GM21526 (cell line): ENCODE results near the gene DHRS1.
"Not testable (repeated sequence)": the region's sequence is repeated elsewhere in the genome, so short reads cannot be mapped to it uniquely, and the experiment has no call there.

ENCODE experiments used
- ATAC-seq: cut with Tn5 transposase; IDR thresholded peaks from one replicate; pipeline ENCODE4 v1.9.1; 2021; ENCODE audit warnings: moderate library complexity; ENCODE audit not compliant: unreplicated experiment, low FRiP score

DHRS1 gene

DNA sequence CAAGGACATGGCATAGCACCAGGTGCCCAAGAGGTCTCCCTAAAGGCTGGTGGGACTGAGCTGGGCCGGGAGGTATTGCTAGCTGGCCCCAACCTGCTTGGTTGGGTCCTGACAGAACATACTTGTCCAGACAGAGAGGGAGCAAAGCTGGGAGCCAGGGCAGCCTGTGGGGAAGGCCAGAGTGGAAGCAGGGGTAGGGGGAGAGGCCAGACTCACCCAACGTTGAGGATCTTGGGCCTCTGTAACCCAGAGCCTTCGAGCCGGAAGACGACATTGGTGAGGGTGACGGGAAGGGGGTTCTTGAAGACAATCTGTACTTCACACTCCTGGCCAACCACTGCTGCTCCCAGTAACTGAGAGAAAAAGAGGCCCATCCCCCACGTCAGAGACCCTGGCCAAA lies 45.6 kb downstream of the DHRS1 start:
- ATAC-seq, result no peak

DNA sequence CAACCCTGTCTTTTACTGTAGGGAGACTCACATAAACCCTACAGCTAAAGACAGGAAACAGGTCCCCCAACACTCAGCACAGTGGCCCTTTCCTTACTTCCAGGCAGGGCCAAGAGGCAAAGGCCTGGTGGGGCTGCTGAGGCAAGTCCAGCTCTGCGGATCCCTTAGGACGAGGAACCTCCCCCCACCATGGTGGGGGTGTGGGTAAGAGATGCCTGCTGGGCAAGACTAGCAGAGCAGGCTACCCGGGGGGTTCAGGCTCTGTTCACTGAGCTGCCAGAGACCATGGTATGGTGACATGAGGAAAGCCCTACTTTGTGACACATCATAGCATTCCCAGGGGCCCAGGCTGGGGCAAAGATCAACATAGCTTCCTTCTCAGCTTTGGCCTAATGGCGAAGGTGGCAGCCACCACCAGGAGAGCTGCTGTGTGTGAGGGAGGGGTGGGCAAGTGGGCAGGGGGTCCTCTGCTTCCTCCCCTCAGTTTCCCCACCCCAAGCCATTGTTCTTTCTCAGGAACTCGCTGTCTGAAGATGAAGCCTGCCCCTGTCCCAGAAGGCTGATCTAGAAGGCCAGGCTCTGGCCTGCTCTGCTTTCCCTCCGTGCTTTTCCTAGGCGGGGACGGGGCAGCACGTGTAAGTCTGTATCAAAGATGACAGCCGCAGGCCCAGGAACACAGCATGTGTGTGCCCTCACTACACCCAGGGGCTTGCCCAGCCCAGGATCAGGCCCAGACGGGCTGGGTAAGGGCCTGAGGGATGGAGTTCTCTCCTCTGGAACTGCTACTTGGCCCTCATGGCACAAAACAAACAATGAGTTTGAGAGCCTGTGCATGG lies 47.1 kb downstream of the DHRS1 start:
- no peak for ATAC-seq

DNA sequence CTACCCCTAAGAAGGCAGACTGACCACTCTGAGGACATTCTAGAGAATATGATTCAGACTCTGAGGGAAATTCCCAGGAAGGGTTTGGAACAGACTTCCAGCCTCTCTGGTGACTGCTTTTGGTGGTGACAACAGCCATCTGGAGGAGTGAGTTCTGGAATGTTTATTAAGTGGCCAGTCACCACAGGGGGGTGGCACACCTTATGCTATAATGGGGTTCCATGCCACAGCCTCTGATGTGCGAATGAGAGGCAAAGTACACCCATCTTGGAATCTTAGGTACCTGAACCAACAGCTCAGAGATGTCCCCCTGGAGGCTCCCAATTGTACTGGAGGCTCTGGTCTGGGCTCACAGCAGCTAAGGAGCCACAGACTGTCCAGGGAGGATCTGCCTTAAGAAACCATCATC lies 47.7 kb downstream of the DHRS1 start:
- no peak for ATAC-seq

DNA sequence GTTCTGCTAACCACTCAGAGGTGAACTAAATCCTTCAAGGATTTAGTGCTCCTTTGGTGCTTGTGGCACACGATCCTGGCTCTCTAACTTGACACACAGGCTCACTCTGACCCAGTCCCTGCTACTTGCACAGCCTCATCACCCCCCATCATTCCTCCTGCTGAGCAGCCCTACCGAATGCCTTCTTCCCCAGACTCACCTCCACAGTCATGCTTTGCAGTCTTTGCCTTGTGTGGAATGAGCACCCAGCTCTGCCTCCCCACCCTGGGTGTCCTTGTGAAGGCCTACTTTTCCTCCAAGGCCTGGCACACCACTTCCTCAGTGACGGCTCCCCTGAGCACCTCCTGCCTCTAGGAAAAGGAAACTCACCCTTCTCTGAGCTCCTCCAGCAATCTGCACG lies 49.2 kb downstream of the DHRS1 start:
- no peak for ATAC-seq

DNA sequence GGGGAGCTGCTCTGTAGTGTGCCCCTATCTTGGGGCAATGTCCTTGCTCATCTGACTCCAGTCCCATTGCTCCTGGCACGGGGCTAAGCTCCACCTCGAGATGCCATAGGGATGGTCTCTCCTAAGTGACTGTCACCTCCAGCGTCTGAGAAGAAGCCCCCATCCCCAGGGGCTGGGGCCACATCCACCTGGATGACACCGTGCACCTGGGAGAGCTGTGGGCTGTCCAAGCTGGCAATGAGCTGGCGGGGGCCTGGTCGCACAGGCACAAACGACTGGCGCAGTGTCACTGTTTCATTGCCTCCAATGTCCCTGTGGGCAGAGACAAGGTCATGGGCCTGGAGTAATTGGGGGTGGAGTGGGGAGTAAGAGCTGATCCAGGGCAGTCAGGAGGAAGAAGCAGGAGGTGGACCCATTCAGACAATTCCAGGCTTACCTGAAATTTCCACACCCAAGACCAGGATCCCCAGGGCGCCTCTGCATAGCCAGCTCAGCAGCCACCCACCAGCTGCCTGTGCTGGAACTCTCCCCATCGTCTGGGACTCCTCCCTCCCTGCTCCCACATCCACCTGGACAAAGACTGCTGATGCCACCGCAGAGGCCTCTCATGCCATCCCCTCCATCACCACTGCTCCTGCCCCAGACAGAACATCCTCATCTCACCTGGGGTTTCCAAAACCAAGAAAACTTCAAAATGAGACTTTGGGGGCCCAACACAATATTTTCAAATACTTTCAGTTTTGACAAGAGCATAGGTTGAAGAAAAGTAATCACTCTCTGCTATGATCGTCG lies 50.2 kb downstream of the DHRS1 start:
- no peak for ATAC-seq

DNA sequence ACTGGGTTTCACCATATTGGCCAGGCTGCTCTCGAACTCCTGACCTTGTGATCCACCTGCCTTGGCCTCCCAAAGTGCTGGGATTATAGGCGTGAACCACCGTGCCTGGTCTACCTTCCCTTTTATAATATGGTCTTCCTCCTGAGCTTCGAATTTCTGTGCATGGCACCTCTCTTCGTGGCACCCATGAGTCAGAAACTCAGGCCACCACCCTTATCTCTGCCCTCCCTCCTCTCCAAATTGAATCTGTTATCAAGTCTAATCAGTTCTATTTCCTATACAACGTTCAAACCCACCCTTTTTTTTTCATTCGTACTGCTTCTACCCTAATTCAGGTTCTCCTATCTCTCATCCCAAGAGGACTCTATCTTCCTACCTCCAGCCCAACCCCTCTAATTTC lies 52.2 kb downstream of the DHRS1 start:
- ATAC-seq, result no peak

DNA sequence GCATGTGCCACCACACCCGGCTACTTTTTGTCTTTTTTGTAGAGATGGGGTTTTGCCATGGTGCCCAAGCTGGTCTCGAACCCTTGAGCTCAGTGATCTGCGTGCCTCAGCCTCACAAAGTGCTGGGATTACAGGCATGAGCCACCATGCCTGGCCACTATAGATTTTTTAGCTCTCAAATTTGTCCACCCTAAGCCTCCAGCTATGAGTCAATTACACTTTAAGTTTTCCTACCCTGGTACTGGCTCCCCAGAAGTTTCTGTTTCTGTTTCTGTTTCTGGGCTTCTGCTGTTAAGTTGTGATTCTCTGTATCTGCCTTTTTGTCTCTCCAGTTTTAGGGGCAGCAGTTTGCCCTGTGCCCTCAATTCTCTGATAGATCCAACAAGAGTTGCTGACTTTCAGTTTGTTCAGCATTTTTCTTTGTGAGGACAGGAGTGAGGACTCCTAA lies 52.8 kb downstream of the DHRS1 start:
- ATAC-seq, result no peak

DNA sequence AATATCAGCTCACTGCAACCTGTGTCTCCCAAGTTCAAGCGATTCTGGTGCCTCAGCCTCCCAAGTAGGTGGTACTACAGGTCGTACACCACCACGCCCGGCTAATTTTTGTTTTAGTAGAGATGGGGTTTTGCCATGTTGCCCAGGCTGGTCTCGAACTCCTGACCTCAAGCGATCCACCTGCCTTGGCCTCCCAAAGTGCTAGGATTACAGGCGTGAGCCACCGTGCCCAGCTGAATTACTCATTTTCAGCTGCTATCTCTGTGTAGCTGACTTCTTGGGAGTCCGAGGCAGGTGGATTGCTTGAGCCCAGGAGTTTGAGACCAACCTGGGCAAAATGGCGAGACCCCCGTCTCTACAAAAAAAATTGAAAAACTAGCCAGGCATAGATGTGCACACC lies 54.2 kb downstream of the DHRS1 start:
- not testable (repeated sequence) for ATAC-seq

DNA sequence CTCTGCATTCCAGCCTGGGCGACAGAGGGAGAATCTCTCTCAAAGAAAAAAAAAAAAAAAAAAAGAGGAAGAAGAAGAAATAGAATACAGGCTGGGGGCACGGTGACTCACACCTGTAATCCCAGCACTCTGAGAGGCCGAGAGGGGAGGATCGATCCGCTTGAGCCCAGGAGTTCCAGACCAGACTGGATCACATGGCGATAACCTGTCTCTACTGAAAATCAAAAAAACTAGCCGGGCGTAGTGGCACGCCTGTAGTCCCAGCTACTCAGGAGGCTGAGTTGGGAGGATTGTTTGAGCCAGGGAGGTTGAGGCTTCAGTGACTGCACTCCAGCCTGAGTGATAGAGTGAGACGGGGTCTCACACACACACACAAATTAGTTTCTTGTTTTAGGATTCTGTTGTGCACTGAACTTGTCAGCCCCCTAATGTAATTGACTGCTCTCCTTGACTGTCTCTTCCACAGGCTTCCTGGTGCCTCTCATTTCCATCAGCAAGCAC lies 56.2 kb downstream of the DHRS1 start:
- no peak for ATAC-seq

DNA sequence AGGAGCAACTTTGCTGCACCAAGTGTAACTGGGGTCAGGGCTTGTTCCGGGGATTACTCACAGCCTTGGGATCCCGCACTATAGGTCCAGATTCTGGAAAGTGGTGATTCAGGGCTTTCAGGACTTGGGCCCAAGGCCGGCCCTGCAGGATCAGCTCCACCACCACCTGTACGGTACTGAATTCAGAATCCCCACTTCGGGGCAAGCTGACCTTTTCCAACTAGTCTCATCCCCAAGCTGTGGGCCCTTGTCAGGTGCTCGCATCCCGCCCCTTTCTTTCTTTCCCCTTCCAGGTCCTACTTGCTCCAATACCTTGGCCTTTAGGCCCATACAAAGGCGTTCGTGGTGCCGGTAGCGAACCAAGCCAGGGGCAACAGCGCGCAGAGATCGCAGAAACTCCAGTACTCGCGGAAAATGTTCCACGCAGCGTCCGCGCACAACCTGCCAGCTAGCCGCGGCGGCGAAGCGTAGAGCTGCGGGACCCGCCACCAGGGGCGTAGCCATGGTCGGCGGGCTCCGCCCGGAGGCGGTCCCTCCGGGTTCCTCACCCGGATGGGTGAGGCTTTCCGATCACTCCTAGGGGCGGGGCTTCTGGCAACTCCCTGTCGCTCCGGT lies 57.6 kb downstream of the DHRS1 start:
- ATAC-seq, result peak; percentile 68
